Measurements from ENCODE around the gene SERP2. TPM values are rescaled to one million over a fixed set of nuclear protein-coding genes. Genes with fewer than 3 reads are reported as not detected.

The SERP2 gene
- total RNA-seq, 1 experiment from 2014 or later, result 1.8 TPM

DNA sequence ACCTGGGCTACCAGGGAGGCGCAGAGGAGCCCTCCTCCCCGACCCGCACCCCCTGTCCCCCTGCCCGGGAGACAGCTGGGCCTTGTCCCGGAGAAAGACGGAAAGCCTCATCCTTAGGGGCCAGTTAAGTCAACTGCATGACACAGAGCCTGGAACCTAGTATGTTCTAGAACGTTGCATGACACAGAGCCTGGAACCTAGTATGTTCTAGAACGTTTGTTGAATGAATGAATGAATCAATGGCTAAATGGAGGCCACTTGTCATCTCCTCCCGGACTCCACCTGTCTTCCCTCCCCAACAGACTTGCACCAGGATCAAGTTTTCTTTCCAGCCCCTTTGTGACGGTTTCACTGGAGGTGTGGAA, 706 bp downstream of the SERP2 start:
- Histone ChIP-seq H2BK20ac (ENCODE audit: low read depth, low read length, poor library complexity, severe bottlenecking) (no peak overlapping the region), H3K4ac (ENCODE audit: low read depth, low read length) (no peak overlapping the region), H3K27ac (ENCODE audit: insufficient read length, low read depth, low read length) (no peak overlapping the region), H4K8ac (replicated peaks; ENCODE audit: insufficient read length, low read depth, low read length) (no peak overlapping the region), H2AK5ac (ENCODE audit: insufficient read length, low read length) (no peak overlapping the region), H3K56ac (ENCODE audit: insufficient read length, low read depth, low read length) (no peak overlapping the region), H2BK5ac (ENCODE audit: insufficient read length, low read length) (no peak overlapping the region), H4K20me1 (ENCODE audit: control insufficient read depth, insufficient read depth, insufficient read length) (no peaks in the 10 kb centered on the region), H3K9ac (ENCODE audit: extremely low read depth, insufficient read length, low read length) (no peak overlapping the region), H3K4me2 (ENCODE audit: insufficient read depth, insufficient read length, low read length) (no peak overlapping the region), H3T11ph (ENCODE audit: low read length) (no peak overlapping the region), H3K18ac (ENCODE audit: insufficient read length, low read depth, low read length) (no peak overlapping the region), H3K4me1 (ENCODE audit: insufficient read depth, low read length) (no peaks in the 10 kb centered on the region), H3K79me1 (ENCODE audit: insufficient read depth, low read depth, low read length, poor library complexity, severe bottlenecking) (no peaks in the 10 kb centered on the region), H4K5ac (ENCODE audit: insufficient read length, low read depth, low read length) (no peak overlapping the region), H2BK15ac (ENCODE audit: low read depth, low read length) (no peak overlapping the region), H3K27me3 (ENCODE audit: insufficient read depth, low read length) (no peaks in the 10 kb centered on the region; the same call in 1 of the 2 replicates), H2AFZ (ENCODE audit: low read length) (no peak overlapping the region), H3K9me3 (ENCODE audit: control insufficient read depth, low read depth, low read length) (no peaks in the 10 kb centered on the region), H3K79me2 (ENCODE audit: insufficient read depth, low read length) (no peaks in the 10 kb centered on the region), H4K91ac (ENCODE audit: insufficient read length, low read depth, low read length) (no peak overlapping the region), H3K23ac (ENCODE audit: insufficient read length, low read depth, low read length) (no peak overlapping the region), H3K23me2 (ENCODE audit: insufficient read length, low read depth, low read length, poor library complexity, severe bottlenecking) (peaks cover 8% of the 10 kb centered on the region), H2BK12ac (ENCODE audit: insufficient read length, low read depth, low read length) (no peak overlapping the region), H2BK120ac (ENCODE audit: low read depth, low read length, poor library complexity, severe bottlenecking) (no peak overlapping the region), H3K14ac (ENCODE audit: insufficient read depth, low read length) (no peak overlapping the region)
- no CpG with 5 or more reads among the region's 10 CpGs for WGBS (ENCODE audit: extremely low coverage, insufficient read length, low lambda C conversion rate)
- TF ChIP-seq, protein P1, sequence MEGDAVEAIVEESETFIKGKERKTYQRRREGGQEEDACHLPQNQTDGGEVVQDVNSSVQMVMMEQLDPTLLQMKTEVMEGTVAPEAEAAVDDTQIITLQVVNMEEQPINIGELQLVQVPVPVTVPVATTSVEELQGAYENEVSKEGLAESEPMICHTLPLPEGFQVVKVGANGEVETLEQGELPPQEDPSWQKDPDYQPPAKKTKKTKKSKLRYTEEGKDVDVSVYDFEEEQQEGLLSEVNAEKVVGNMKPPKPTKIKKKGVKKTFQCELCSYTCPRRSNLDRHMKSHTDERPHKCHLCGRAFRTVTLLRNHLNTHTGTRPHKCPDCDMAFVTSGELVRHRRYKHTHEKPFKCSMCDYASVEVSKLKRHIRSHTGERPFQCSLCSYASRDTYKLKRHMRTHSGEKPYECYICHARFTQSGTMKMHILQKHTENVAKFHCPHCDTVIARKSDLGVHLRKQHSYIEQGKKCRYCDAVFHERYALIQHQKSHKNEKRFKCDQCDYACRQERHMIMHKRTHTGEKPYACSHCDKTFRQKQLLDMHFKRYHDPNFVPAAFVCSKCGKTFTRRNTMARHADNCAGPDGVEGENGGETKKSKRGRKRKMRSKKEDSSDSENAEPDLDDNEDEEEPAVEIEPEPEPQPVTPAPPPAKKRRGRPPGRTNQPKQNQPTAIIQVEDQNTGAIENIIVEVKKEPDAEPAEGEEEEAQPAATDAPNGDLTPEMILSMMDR (conservative IDR thresholded peaks at IDR 0.05), result no peak
- peak overlapping the region; percentile 44 to 74 for H3K4me3 Mint-ChIP-seq
- H3K36me3 Mint-ChIP-seq (ENCODE audit: insufficient read depth in 1 of 3, low read depth in 3 of 3), result no peaks in the 10 kb centered on the region
- no peaks in the 10 kb centered on the region for H3K9me3 Mint-ChIP-seq
- DNase-seq, result no peak
- no peak overlapping the region for H3K27ac Mint-ChIP-seq
- H3K4me1 Mint-ChIP-seq, result peaks cover 16 to 23% of the 10 kb centered on the region in 2 experiments
- H3K27me3 Mint-ChIP-seq (ENCODE audit: low read depth), result peaks cover 25% of the 10 kb centered on the region
